H9 (cell line): ENCODE measurements around the gene RAB3IL1. TPM values are rescaled to one million over a fixed set of nuclear protein-coding genes. Genes with fewer than 3 reads are reported as not detected.

Experiments
- DNase-seq: peaks from one replicate; pipeline ENCODE4 v3.0.0-alpha.2; 2017
- H2AFZ ChIP-seq: one replicate; pipeline ENCODE4 v1.6.1; 2013; ENCODE audit warnings: mild to moderate bottlenecking, low read length, control low read depth, moderate library complexity
- H2AK5ac ChIP-seq: 2 replicates; pipeline ENCODE4 v1.6.1; 2013; ENCODE audit warnings: low read length, control low read depth, mixed read lengths; ENCODE audit not compliant: insufficient read length
- H2BK120ac ChIP-seq: one replicate; pipeline ENCODE4 v1.6.1; 2013; ENCODE audit warnings: low read depth, mild to moderate bottlenecking, low read length, control low read depth, inconsistent platforms; ENCODE audit not compliant: poor library complexity, severe bottlenecking
- H2BK12ac ChIP-seq: 2 replicates; pipeline ENCODE4 v1.6.1; 2013; ENCODE audit warnings: low read length, control low read depth, mixed read lengths, low read depth; ENCODE audit not compliant: insufficient read length
- H2BK15ac ChIP-seq: 2 replicates; pipeline ENCODE4 v1.6.1; 2013; ENCODE audit warnings: low read depth, low read length, control low read depth
- H2BK20ac ChIP-seq: one replicate; pipeline ENCODE4 v1.6.1; 2013; ENCODE audit warnings: low read depth, mild to moderate bottlenecking, low read length, control low read depth, inconsistent platforms; ENCODE audit not compliant: poor library complexity, severe bottlenecking
- H2BK5ac ChIP-seq: 2 replicates; pipeline ENCODE4 v1.6.1; 2013; ENCODE audit warnings: low read length, control low read depth, mixed read lengths; ENCODE audit not compliant: insufficient read length
- H3K14ac ChIP-seq: 2 replicates; pipeline ENCODE4 v1.6.1; 2013; ENCODE audit warnings: low read length, control low read depth; ENCODE audit not compliant: insufficient read depth
- H3K18ac ChIP-seq: 2 replicates; pipeline ENCODE4 v1.6.1; 2013; ENCODE audit warnings: low read depth, mild to moderate bottlenecking, mixed read lengths, low read length, control low read depth; ENCODE audit not compliant: insufficient read length
- H3K23ac ChIP-seq: 2 replicates; pipeline ENCODE4 v1.6.1; 2013; ENCODE audit warnings: low read length, control low read depth, mixed read lengths, low read depth; ENCODE audit not compliant: insufficient read length
- H3K23me2 ChIP-seq: 2 replicates; pipeline ENCODE4 v1.6.1; 2013; ENCODE audit warnings: low read depth, mild to moderate bottlenecking, mixed read lengths, low read length, control low read depth; ENCODE audit not compliant: insufficient read length, poor library complexity, severe bottlenecking
- H3K27ac ChIP-seq: 2 replicates; pipeline ENCODE4 v1.5.1; 2013; ENCODE audit warnings: low read length, control low read depth, mixed read lengths, low read depth; ENCODE audit not compliant: insufficient read length
- H3K27me3 ChIP-seq: 2 replicates; pipeline ENCODE4 v1.6.1; 2013; ENCODE audit warnings: low read length, control low read depth, inconsistent platforms; ENCODE audit not compliant: insufficient read depth
- H3K4ac ChIP-seq: 2 replicates; pipeline ENCODE4 v1.6.1; 2013; ENCODE audit warnings: low read depth, mild to moderate bottlenecking, control low read depth, inconsistent platforms, low read length, moderate library complexity
- H3K4me1 ChIP-seq: 2 replicates; pipeline ENCODE4 v1.6.1; 2013; ENCODE audit warnings: low read length, control low read depth, inconsistent platforms; ENCODE audit not compliant: insufficient read depth
- H3K4me2 ChIP-seq: 2 replicates; pipeline ENCODE4 v1.6.1; 2013; ENCODE audit warnings: low read length, control low read depth, mixed read lengths; ENCODE audit not compliant: insufficient read length, insufficient read depth
- H3K56ac ChIP-seq: 2 replicates; pipeline ENCODE4 v1.6.1; 2013; ENCODE audit warnings: low read depth, mild to moderate bottlenecking, mixed read lengths, low read length, control low read depth; ENCODE audit not compliant: insufficient read length
- H3K79me1 ChIP-seq: 2 replicates; pipeline ENCODE4 v1.6.1; 2013; ENCODE audit warnings: low read depth, mild to moderate bottlenecking, moderate library complexity, low read length, control low read depth, inconsistent platforms; ENCODE audit not compliant: insufficient read depth, poor library complexity, severe bottlenecking
- H3K79me2 ChIP-seq: 2 replicates; pipeline ENCODE4 v1.6.1; 2013; ENCODE audit warnings: low read length, control low read depth, inconsistent platforms; ENCODE audit not compliant: insufficient read depth
- H3K9ac ChIP-seq: 2 replicates; pipeline ENCODE4 v1.6.1; 2013; ENCODE audit warnings: low read length, control low read depth, mixed read lengths; ENCODE audit not compliant: insufficient read length; ENCODE audit errors: extremely low read depth
- H3K9me3 ChIP-seq: one replicate; pipeline ENCODE4 v1.6.1; 2013; ENCODE audit warnings: low read depth, low read length, inconsistent platforms; ENCODE audit not compliant: control insufficient read depth
- H3T11ph ChIP-seq: one replicate; pipeline ENCODE4 v1.6.1; 2013; ENCODE audit warnings: mild to moderate bottlenecking, low read length, control low read depth, inconsistent platforms
- H4K20me1 ChIP-seq: one replicate; pipeline ENCODE4 v1.6.1; 2013; ENCODE audit not compliant: control insufficient read depth, insufficient read length, insufficient read depth
- H4K5ac ChIP-seq: 2 replicates; pipeline ENCODE4 v1.6.1; 2013; ENCODE audit warnings: low read depth, mild to moderate bottlenecking, mixed read lengths, low read length, control low read depth; ENCODE audit not compliant: insufficient read length
- H4K8ac ChIP-seq: replicated peaks from 2 replicates; pipeline ENCODE4 v1.6.1; 2013; ENCODE audit warnings: low read length, control low read depth, mixed read lengths, low read depth; ENCODE audit not compliant: insufficient read length
- H4K91ac ChIP-seq: 2 replicates; pipeline ENCODE4 v1.6.1; 2013; ENCODE audit warnings: low read depth, mild to moderate bottlenecking, moderate library complexity, mixed read lengths, low read length, control low read depth; ENCODE audit not compliant: insufficient read length
- H3K27ac Mint-ChIP-seq, 3 experiments: 2 replicates in 2 of 3; 3 replicates in 1 of 3; pipeline ENCODE4 v1.8.0; 2020 to 2021; ENCODE audit warnings: mixed read lengths in 3 of 3, mild to moderate bottlenecking in 1 of 3, moderate library complexity in 1 of 3
- H3K27me3 Mint-ChIP-seq: 2 replicates; pipeline ENCODE4 v1.8.0; 2021; ENCODE audit warnings: low read depth, mild to moderate bottlenecking, moderate library complexity, mixed read lengths
- H3K36me3 Mint-ChIP-seq, 3 experiments: 2 replicates in 2 of 3; 3 replicates in 1 of 3; pipeline ENCODE4 v1.8.0; 2020 to 2021; ENCODE audit warnings: low read depth in 3 of 3, mixed read lengths in 3 of 3; ENCODE audit not compliant: insufficient read depth in 1 of 3
- H3K4me1 Mint-ChIP-seq, 2 experiments: 2 replicates each; pipeline ENCODE4 v1.8.0; 2020; ENCODE audit warnings: mixed read lengths in 2 of 2
- H3K4me3 Mint-ChIP-seq, 2 experiments: 2 replicates in 1 of 2; 3 replicates in 1 of 2; pipeline ENCODE4 v1.8.0; 2020 to 2021; ENCODE audit warnings: mild to moderate bottlenecking in 2 of 2, mixed read lengths in 2 of 2, moderate library complexity in 1 of 2
- H3K9me3 Mint-ChIP-seq, 2 experiments: 2 replicates in 1 of 2; 3 replicates in 1 of 2; pipeline ENCODE4 v1.8.0; 2020; ENCODE audit warnings: mild to moderate bottlenecking in 2 of 2, mixed read lengths in 2 of 2, moderate library complexity in 1 of 2
- CTCF ChIP-seq: fragments of 200-600 bp; sonication (generic); conservative IDR thresholded peaks from 3 replicates; pipeline ENCODE4 v1.8.0; 2021; ENCODE audit warnings: antibody characterized with exemption, mild to moderate bottlenecking
- WGBS: extraction: QIAGEN DNeasy Blood & Tissue Kit; methylation state at CpG from one replicate; pipeline ENCODE4 v1.1.7; 2013; ENCODE audit warnings: missing lambda C conversion rate, low lambda C conversion rate, mixed read lengths; ENCODE audit not compliant: insufficient read length; ENCODE audit errors: extremely low coverage; 5-methylcytosine and 5-hydroxymethylcytosine counted together
- total RNA-seq: library from RNA; stranded (reverse); gene quantifications from 2 replicates; pipeline ENCODE4 v1.2.1, GENCODE V29; 2021

RAB3IL1 gene
- total RNA-seq, 1 experiment from 2014 or later = 2.4 TPM

- H4K20me1 ChIP-seq = no peaks in the 10 kb centered on the region
- H4K8ac ChIP-seq = no peak overlapping the region
- H3K27ac ChIP-seq = no peak overlapping the region
- H4K91ac ChIP-seq = no peak overlapping the region
- no peak overlapping the region for H3K23ac ChIP-seq
- H2AK5ac ChIP-seq = no peak overlapping the region
- no peaks in the 10 kb centered on the region for H3K4me1 ChIP-seq
- H3K23me2 ChIP-seq = no peaks in the 10 kb centered on the region
- no peak overlapping the region for H4K5ac ChIP-seq
- no peaks in the 10 kb centered on the region for H3K79me2 ChIP-seq
- H3K27me3 ChIP-seq = no peaks in the 10 kb centered on the region
- no peak overlapping the region for H2BK5ac ChIP-seq
- no peak for DNase-seq
- TF ChIP-seq CTCF = no peak
- no peak overlapping the region for H2BK12ac ChIP-seq
- H3K4ac ChIP-seq = no peak overlapping the region
- H2BK15ac ChIP-seq = no peak overlapping the region
- no peak overlapping the region for H3K14ac ChIP-seq
- Mint-ChIP-seq H3K9me3 (no peaks in the 10 kb centered on the region), H3K27ac (no peak overlapping the region), H3K4me3 (no peak overlapping the region), H3K4me1 (peaks cover 6 to 43% of the 10 kb centered on the region in 2 experiments), H3K36me3 (no peaks in the 10 kb centered on the region), H3K27me3 (peaks cover 7% of the 10 kb centered on the region)
- H3K18ac ChIP-seq = no peak overlapping the region
- WGBS = no CpG with 5 or more reads among the region's 10 CpGs
- no peak overlapping the region for H3T11ph ChIP-seq
- no peaks in the 10 kb centered on the region for H3K9me3 ChIP-seq
- no peak overlapping the region for H3K9ac ChIP-seq
- H3K56ac ChIP-seq = no peak overlapping the region
- no peak overlapping the region for H3K4me2 ChIP-seq
- H2BK20ac ChIP-seq = no peak overlapping the region
- H3K79me1 ChIP-seq = no peaks in the 10 kb centered on the region
- no peak overlapping the region for H2BK120ac ChIP-seq
- H2AFZ ChIP-seq = no peak overlapping the region
Measured at GRCh38 chr11:61901397-61901796, 16.0 kb downstream of the RAB3IL1 start.
